ENCODE results near the gene YKT6.

YKT6 gene

DNA sequence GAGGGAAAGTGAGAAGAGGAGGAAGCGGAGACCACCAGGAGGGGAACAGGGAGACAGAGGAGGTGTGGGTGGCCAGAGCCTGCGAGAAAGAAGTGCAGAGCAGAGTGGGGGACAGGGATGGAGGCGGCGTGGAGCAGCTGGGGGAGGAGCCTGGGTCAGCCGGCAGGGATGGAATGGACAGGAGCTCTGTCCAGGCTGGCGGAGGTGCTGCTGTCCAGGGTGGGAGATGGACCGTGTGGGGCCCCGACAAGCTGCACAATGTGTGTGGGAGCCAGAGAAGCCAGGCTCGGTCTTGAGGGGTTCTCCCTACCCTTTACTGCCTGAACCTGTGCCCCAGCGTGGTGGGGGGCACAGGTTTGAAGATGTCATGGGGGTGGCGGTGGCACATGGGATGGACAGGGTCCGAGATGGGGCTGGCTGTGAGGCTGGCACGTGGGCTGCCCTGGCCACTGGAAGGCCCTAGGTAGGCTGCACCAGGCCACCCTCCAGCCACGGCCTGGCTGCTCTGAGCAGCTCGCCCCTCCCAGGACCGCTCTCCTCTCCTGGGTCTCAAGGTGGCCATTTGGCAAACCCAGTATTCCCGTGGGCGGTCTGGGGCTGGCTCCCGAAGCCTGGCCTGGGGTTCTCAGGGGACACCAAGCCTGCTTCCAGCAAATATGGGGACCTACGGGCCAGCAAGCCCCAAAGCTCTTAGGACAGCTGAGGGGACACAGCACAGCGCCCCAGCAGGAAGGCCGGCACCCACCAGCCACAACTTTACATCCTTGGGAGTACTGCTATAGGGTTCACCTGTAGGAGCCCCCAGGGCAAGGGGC is 32.3 kb downstream of the YKT6 start:
- no peak for DNase-seq (ENCODE audit: low read depth in 2 of 2)

DNA sequence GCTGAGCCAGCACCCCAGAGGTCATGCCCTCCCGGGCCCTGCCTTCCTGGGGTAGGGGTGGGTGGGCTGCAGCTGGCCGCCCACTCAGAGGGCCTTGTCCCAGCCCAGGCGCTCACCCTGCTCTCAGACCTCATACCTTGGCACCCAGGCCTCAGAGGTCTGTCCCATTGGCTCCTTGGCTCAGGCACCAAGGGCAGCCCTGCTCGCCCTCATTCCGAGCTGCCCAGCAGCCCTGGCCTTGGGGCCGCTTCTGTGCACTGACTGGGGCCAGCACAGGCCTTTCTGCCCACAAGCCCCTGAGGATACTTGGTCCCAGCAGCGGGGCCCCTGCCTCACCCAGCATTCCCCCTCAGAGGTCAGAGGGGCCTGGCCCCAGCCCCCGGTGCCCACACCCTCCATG is 34.3 kb downstream of the YKT6 start:
- no peak for DNase-seq (ENCODE audit: low read depth in 2 of 2)

DNA sequence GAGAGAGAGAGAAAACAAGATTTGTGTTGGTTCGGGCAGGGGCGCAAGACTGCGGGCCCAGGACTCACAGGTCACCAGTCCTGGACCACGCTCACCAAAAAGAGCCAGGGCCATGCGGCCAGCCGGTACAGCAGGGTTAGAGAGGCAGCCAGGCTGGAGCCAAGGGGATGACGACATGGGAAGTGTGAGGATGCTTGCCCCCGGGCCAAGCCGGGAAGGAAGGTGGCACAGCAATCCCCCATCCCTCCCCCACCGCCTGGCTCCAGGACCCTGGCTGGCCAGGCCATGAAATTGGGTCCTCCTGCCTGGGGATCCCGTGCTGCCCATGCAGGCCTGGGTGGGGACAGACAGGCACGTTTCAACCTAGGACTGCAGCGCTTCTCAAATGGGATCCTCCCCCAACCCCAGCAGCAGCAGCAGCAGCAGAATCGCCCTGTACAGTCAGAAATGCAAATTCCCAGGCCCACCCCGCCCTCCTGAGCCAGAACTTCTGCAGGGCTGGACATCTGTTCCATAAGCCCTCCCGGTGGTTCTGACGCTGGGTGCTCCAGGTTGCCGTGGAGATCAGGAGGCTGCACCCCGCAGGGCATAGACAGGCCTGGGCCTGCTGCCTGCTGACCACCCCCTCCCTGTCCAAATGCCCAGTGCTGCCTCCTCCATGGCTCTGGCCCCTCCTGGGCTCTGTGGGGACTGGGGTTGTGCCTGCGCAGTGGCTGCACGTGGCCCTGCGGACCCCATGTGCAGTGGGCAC is 35.0 kb downstream of the YKT6 start:
- DNase-seq (ENCODE audit: low read depth in 2 of 2) = no peak

DNA sequence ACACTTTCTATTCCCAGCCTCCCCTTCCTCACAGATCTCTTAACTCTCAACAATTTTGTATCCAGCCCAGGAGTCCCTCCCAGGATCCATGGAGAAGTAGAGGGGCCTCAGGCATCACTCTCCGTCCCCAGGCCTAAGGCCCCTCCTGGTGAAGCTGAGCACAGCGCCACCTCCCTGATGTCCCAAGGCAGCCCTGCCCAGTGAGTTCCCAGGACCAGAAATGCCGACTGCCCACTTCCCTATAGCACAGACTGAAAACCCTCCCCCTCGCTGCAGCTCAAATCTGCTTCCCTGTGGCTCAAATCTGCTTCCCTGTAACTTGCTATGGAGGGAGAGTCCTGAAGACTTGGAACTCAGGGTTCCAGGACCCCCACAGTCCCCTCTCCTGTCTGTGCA is 35.6 kb downstream of the YKT6 start:
- DNase-seq (ENCODE audit: low read depth in 2 of 2) = no peak

DNA sequence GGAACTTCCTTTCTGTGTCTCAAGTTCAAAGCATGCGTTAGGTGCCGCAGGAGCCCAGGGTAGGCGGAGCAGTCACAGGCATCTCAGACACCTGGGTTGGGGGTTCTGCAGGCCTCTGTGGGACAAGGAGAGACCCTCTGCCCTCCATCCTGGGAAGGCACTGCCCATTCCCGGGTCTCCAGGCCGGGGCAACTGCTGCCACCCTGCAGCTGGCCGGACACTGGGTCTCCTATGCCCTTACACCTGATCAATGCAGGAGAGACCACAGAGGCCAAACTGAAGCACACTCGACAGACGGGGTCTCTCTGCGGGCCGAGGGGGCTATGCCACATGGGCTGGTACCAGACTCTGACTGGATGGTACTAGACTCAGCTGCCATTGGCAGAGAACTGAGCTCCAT is 36.9 kb downstream of the YKT6 start:
- DNase-seq (ENCODE audit: low read depth in 2 of 2) = no peak

DNA sequence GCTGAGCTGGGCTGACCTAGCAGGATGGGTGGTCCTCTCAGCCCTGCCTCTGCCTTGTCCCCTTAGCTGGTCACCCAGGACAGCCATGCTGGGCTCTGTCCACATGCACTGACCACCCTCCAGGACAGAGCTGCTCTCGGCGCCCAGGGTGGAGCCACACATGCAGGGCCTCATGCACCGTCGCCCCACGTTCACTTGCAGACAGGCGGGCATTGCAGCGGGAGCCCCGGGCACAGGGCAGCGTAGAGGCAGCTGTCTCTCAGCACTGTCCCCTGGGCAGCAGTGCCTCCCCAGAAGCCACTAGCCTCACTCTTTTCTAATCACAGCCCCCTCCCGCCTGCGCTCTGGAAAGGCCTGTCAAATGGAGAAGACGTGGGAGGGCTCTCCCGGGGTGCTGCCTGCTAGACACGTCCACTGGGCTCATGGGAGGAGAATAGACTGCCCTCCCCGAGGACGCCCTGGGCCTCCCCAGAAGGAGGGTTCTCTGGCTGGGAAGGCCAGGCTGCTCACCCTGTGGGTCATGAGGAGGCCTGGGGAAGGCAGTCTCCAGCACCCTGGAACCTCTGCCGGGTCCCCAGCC is 37.4 kb downstream of the YKT6 start:
- DNase-seq (ENCODE audit: low read depth in 2 of 2) = no peak

DNA sequence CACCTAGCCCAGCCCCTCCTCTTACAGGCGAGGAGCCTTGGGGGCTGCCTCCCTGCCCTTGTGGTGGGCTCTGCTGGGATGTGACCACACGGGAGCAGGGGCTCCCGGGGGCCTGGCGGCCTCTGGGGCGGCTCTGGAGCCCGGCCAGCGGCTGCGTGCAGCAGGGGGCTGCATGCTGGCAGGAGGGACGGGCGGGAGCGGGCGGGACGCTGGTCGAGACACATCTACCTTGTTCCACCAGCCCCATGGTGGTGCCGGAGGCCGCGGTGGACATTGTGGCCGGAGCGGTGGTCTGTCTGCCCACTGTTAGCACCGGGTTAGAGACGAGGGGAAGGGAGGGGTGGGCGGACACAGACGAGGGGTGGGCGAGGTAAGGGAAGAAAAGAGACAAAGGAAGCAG is 38.6 kb downstream of the YKT6 start:
- DNase-seq (ENCODE audit: low read depth in 2 of 2) = no peak

DNA sequence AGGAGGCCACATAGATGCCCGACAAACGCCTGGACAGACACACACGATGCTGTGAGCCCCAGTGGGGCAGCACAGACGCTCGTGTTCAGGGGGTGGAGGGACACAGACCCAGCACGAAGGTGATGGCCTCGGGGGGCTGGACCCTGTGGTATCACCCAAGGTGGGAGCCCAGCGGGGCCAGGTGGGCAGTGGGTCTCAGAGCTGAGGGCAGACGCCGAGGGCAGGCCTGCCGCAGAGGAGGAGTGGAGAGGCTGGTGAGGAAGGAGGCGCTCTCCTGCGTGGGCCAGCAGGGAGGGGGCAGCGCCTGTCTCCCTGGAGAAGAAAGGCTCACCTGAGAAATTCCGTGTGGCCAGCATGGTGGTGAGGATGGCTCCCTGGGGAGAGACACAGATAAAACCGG is 39.6 kb downstream of the YKT6 start:
- no peak for DNase-seq (ENCODE audit: low read depth in 2 of 2)

DNA sequence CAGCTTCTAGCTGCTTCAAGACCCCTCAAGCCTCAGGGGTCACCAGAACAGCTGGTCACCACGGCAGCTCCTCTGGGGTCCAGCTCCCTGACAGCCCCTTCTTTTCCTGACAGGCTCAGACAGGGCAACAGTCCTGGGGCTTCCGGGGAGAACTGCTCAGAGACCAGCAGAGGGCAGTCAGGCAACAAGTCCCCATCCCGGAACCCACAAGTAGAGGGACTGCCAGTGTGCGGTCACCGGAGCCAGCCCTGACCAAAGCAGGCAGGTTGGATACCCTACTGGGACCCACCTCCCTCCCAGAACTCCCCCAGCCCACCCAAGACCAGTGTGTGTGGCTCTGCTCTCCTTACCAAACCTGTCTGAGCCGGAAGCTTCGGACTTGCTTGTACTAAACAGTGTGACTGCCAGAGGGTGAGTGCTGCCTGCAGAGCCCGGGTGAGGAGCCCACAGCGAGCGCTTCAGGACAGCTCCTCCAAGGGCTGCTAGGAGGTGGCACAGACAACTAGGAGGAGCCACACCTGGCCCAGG is 40.3 kb downstream of the YKT6 start:
- DNase-seq (ENCODE audit: low read depth in 2 of 2) = peak; percentile 9 to 33

DNA sequence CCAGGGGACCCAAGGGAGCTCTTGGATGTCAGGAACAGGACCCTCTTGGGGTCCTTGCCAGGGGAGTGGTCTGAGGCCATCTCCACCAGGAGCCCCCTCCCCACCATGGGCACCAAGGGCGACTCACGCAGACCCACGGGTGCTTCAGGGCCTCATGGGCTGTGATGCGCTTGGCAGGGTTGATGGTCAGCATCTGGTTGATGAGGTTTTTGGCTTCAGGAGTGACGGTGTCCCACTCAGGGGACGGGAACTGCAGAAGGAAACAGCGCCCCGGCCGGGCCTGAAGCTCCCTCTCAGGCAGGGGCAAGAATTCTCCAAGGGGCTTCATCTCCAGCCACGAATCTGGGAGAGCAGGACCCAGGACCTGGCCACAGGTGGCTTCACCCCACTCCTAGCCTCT is 41.3 kb downstream of the YKT6 start:
- no peak for DNase-seq (ENCODE audit: low read depth in 2 of 2)

DNA sequence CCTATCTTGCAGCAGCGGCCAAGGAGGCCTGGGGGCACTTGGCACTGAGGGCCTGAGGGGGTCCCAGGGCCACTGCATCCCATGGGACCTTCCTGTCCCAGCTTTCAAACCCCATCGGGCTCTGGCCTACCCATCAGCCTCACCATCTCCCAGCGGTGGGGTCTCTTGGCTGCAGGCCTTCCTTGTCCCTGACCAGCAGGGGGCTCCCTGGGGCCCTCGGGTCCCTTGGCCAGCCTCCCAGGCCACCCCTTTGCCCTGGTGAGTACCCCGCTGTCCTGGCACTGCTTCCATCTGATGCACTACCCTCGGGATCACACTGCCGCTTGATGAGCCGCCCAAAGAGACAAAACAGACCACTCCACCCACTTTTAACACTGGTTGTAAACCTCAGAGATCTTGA is 43.5 kb downstream of the YKT6 start:
- no peak for DNase-seq (ENCODE audit: low read depth in 2 of 2)

DNA sequence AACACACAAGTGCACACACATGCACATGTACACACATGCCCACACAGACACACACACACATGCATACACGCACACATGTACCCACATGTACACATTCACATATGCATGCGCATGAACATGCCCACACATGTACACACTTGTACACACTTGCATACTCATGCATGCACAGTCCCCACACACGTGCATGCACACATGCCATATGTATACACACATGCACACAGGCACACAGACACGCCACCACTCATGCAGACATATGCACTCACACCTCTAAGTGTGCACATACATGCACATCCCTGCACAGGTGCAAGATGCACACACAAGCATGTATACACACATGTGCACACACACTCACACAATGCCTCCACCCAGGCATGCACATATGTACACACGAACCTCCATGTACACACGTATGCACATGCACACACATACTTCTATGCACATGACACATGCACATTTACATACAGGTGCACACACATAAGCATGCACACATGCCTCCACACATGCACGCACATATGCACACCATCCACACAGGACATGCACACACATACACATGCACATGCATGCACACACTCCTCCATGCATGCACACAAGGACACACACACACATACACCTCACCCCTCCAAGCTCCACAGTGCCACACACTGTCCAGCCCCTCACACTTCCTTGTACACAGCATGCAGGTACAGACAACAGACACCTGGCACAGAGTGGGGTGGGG is 45.8 kb downstream of the YKT6 start:
- DNase-seq (ENCODE audit: low read depth in 2 of 2) = no peak

DNA sequence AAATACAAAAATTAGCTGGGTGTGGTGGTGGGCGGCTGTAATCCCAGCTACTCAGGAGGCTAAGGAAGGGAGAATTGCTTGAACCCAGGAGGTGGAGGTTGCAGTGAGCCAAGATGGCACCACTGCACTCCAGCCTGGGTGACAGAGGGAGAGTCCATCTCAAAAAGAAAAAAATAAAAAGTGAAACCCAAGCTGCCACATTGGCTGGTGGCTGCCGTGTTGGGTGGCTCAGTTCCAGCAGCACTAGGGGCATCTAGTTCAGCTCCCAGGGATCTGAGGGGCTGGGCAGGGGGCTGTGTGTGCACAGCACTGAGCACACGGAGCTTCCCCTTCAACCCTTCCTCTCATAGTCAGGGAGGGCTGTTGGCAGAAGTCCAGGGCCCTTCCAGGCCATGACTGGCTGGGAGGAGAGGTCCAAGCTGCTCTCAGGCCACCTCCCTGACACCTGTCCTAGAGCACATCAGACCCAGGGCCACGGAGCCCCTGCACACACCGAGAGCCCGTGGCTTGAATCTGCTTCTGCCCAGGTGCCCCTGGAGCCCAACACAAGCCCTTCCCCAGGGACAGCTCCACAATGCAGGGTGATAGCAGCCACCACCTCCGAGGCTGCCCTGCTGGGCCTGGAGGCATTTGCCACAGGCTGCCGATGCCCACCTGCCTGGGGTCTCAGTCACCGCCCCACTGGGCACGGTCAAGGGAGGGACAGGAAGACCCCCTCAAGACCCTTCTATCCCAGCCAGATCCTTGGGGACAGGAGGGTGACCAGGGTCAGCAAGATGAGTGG is 47.3 kb downstream of the YKT6 start:
- DNase-seq (ENCODE audit: low read depth in 2 of 2) = no peak

DNA sequence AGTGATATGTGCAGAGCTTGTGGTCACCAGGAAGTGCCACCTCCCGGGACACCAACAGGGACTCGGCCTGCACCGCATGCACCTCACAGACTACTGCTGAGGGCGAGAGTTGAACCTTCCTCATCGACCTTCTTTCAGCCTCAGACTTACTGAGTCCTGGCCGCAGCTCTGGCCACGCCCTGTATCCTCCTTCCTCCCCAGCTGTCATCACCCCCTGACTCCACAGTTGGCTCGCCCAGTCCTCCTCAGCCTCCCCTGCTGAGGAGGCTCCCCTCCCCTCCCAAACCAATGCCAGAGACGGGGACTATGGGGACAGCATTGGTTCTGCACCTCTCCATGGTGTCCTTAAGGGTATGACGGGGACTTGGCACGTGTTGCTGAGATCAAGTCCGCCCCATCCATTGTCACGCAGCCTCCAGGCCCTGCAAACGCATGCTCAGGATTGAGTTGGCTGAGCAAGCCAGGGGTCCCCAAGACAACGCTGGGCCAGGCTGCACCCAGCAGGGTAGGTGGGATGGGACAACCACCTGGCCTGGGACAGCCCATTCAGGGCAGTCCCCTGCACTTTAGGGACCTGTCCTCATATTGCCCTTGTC is 49.0 kb downstream of the YKT6 start:
- DNase-seq (ENCODE audit: low read depth in 2 of 2) = no peak

DNA sequence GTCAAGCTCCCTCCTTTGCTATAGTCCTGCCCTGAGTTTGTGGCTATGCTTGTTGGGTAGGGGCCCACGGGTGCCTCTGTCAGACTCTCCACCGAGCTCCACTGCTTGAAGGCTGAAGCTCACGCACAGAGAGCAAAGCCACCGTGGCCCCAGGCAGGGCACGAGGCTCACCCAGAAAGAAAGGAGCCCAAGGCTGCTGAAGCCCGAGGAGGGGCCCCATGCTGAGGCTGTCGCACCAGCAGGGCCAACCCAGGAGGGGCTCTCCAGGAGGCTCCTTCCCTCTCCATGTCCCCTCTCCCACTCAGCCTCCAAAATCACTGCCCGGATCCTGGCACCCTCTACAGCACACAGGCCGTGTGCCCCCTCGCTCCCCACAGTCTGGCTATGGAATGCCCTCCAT is 50.5 kb downstream of the YKT6 start:
- no peak for DNase-seq (ENCODE audit: low read depth in 2 of 2)

DNA sequence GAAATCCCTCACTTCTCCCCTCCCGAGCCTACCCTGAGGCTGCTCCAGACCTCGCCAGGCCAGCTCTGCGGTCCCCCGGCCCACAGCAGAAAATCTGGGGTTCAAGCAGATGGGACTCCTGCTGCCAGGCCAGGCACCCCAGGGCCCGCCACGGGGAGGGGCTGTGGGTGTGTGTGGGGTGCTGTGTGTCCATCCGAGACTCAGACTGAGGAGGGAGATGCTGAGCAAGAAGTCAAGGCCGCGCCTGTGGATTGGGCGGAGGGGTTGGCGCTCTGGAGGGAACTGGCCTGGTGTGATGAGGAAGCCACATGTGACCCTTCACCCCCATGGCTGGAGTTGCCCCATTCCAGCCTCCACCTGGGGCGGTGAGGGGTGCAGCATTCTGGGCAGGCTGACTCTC is 51.1 kb downstream of the YKT6 start:
- no peak for DNase-seq (ENCODE audit: low read depth in 2 of 2)

DNA sequence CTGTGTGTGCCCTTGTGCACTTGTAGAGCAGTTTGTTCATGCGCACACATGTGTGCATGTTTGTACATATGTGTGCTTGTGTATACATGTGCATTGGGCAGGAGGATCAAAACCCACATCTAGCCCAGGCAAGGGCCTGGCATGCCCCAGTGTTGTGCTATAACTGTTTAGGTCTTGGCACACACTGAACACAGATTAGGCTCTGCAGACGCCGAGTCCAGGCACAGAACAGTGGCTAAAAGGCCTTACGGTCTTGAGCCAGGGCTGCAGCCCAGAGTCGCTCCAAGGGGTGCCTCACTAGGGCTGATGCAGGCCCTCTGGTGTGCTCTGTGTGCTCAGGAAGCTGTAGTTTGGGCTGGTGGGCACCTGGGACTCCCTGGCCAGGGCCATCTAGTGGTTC is 55.7 kb downstream of the YKT6 start:
- DNase-seq (ENCODE audit: low read depth in 2 of 2) = no peak

DNA sequence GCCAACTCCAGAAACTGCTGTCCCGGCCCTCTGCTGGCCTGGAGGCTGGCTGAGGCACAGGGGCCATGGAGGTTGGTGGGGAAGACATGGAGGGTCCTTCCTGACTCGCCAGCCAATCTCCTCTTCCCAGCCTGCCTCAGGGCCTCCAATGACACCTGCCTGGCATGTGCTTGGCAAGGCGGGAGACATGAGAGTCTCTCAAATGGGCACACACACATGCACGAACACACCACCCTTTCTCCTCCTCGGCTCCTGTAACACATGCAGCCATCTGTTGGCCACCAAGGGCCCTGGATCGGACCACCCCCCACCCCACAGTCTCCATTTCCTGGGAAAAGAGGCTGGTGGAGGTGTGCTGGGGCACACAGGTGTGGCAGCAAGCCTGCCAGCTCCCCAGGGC is 56.4 kb downstream of the YKT6 start:
- DNase-seq (ENCODE audit: low read depth in 2 of 2) = no peak

DNA sequence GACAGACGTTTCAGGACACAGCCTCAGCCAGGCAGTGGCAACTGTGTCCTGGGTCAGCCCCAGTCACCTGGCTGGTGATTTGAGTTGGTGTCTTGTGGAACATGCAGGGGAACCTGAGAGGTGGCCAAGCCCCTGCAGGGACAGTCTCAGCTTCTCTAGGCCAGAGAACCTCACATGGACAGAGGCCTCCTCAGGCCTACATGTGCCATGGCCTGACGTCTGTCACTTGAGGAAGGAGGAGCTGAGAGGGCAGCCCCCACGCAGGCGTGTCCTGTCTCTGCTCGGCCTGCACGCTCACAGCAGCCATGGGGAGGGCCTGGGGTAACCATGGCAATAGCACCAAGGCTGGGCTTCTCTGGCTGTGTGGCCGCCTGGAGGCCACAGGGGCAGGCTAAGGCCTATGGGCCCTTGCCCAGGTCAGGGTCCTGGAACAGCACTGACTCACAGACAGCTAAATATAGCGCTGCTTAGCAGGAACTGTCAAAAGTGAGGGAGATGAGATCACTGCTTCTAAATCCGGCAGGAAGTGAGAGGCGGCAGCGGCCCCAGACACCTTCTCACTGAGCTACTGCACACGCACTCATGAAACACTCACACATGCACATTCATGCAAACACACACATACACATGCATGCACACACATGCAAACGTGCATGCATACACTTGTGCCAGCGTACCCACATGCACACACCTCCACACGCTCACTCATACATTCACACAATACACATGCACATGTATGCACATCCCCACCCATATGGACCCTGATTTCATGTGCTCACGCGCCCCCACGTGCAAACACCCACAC is 57.0 kb downstream of the YKT6 start:
- peak; percentile 50 to 65 for DNase-seq (ENCODE audit: low read depth in 2 of 2)

DNA sequence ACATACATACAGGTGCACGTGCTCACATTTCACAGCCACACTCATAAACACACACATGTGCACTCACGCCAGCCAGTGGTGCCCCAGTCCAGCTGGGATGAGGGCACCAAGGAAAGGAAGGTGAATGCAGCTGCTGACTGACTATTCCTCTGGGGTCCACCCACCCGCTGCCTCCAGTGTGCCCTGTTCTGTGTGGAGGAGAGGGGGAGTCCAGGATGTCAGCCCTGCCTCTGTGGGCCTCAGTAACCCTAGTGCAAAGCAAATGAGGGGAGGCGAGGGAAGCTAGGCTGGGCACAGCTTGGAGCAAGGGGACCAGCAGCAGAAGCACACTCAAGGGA is 57.6 kb downstream of the YKT6 start:
- DNase-seq (ENCODE audit: low read depth in 2 of 2) = no peak
